H1 (cell line): ENCODE results near the gene EPHB6. TPM values are rescaled to one million over a fixed set of nuclear protein-coding genes. Genes with fewer than 3 reads are reported as not detected.

Experiments used
- CTCF ChIA-PET: fragments of 300-600 bp; sonication (Branson Sonifier 250); formaldehyde crosslinking; loops from one replicate; lab custom pipeline; 2021; ENCODE audit not compliant: partially characterized antibody; lab: Charles Lee
- POLR2A ChIA-PET: fragments of 300-600 bp; sonication (Branson Sonifier 250); formaldehyde crosslinking; loops from one replicate; lab custom pipeline; 2021; ENCODE audit warnings: inconsistent platforms; ENCODE audit not compliant: partially characterized antibody; lab: Charles Lee
- DNase-seq, 2 experiments: peaks; one replicate each; pipeline versions ENCODE4 v3.0.0 to v3.0.0-alpha.2; 2010 to 2022; ENCODE audit warnings: low spot score in 2 of 2, low read depth in 1 of 2, mixed read lengths in 1 of 2
- FAIRE-seq: peaks from 2 replicates; lab custom pipeline; 2011; peaks lifted over from hg19 to GRCh38; lab: Jason Lieb, UNC
- H2AFZ ChIP-seq: 2 replicates; pipeline ENCODE4 v1.8.1; 2012; ENCODE audit warnings: low read length, inconsistent platforms
- H2AK5ac ChIP-seq: 2 replicates; pipeline ENCODE4 v1.6.1; 2013; ENCODE audit warnings: low read depth, low read length
- H2BK120ac ChIP-seq: replicated peaks from 2 replicates; pipeline ENCODE3; 2013; ENCODE audit warnings: low read depth, low read length, inconsistent platforms
- H2BK12ac ChIP-seq: 2 replicates; pipeline ENCODE4 v1.6.1; 2013; ENCODE audit warnings: low read depth, low read length
- H2BK15ac ChIP-seq: 2 replicates; pipeline ENCODE4 v1.6.1; 2013; ENCODE audit warnings: low read length
- H2BK20ac ChIP-seq: 2 replicates; pipeline ENCODE4 v1.6.1; 2013; ENCODE audit warnings: low read length
- H2BK5ac ChIP-seq: 2 replicates; pipeline ENCODE4 v1.6.1; 2013; ENCODE audit warnings: low read depth, low read length
- H3K14ac ChIP-seq: 2 replicates; pipeline ENCODE4 v1.6.1; 2013; ENCODE audit warnings: inconsistent platforms; ENCODE audit not compliant: insufficient read length
- H3K18ac ChIP-seq: 2 replicates; pipeline ENCODE4 v1.6.1; 2013; ENCODE audit warnings: low read length; ENCODE audit errors: extremely low read depth
- H3K23ac ChIP-seq: 2 replicates; pipeline ENCODE4 v1.6.1; 2013; ENCODE audit warnings: inconsistent platforms; ENCODE audit not compliant: insufficient read length
- H3K23me2 ChIP-seq: 2 replicates; pipeline ENCODE4 v1.6.1; 2013; ENCODE audit warnings: low read depth, low read length
- H3K27ac ChIP-seq: 2 replicates; pipeline ENCODE4 v1.6.1; 2011; ENCODE audit warnings: low read depth, low read length, inconsistent platforms
- H3K27me3 ChIP-seq, 4 experiments: replicated peaks in 1 of 4; 1 replicate in 1 of 4; 2 replicates in 3 of 4; pipeline versions ENCODE4 v1.6.1 to v1.8.1; 2011 to 2013; ENCODE audit warnings: low read length in 3 of 4, mild to moderate bottlenecking in 3 of 4, inconsistent platforms in 2 of 4, mixed read lengths in 2 of 4, moderate library complexity in 1 of 4; ENCODE audit not compliant: control insufficient read depth in 3 of 4, insufficient read depth in 3 of 4; ENCODE audit errors: extremely low read depth in 1 of 4
- H3K36me3 ChIP-seq, 4 experiments: 2 replicates each; pipeline versions ENCODE4 v1.6.1 to v1.8.1; 2011 to 2013; ENCODE audit warnings: mild to moderate bottlenecking in 4 of 4, low read length in 3 of 4, moderate library complexity in 2 of 4, control low read depth in 1 of 4, inconsistent platforms in 1 of 4; ENCODE audit not compliant: insufficient read depth in 4 of 4, control insufficient read depth in 2 of 4
- H3K4ac ChIP-seq: replicated peaks from 2 replicates; pipeline ENCODE3; 2013; ENCODE audit warnings: low read length, low read depth, mixed read lengths, inconsistent platforms; ENCODE audit not compliant: insufficient read length
- H3K4me1 ChIP-seq, 4 experiments: replicated peaks in 1 of 4; 1 replicate in 1 of 4; 2 replicates in 3 of 4; pipeline versions ENCODE4 v1.6.1 to v1.8.1; 2011 to 2013; ENCODE audit warnings: low read length in 3 of 4, inconsistent platforms in 2 of 4, mixed read lengths in 1 of 4; ENCODE audit not compliant: insufficient read depth in 4 of 4, control insufficient read depth in 3 of 4
- H3K4me2 ChIP-seq, 2 experiments: 2 replicates each; pipeline versions ENCODE4 v1.6.1 to v1.8.1; 2011 to 2013; ENCODE audit warnings: low read depth in 2 of 2, low read length in 2 of 2, control low read depth in 1 of 2, inconsistent platforms in 1 of 2, mild to moderate bottlenecking in 1 of 2; ENCODE audit not compliant: insufficient read depth in 1 of 2
- H3K4me3 ChIP-seq, 4 experiments: fragments of 200-600, 300-600 bp in 1 of 4; sonication (generic), shearing (Covaris generic), sonication (Bioruptor Twin) in 1 of 4; 2 replicates each; pipeline versions ENCODE4 v1.5.1 to v1.8.1; 2011 to 2016; ENCODE audit warnings: low read length in 4 of 4, low read depth in 3 of 4, control low read depth in 2 of 4, inconsistent platforms in 2 of 4, mild to moderate bottlenecking in 2 of 4, mixed read lengths in 1 of 4, moderate library complexity in 1 of 4; ENCODE audit not compliant: insufficient read depth in 2 of 4; ENCODE audit errors: extremely low read depth in 1 of 4
- H3K56ac ChIP-seq: replicated peaks from 2 replicates; pipeline ENCODE3; 2013; ENCODE audit warnings: low read depth, mild to moderate bottlenecking, mixed read lengths, low read length, inconsistent platforms; ENCODE audit not compliant: insufficient read length
- H3K79me1 ChIP-seq: 2 replicates; pipeline ENCODE4 v1.6.1; 2013; ENCODE audit warnings: low read depth, low read length, control low read depth
- H3K79me2 ChIP-seq, 2 experiments: 2 replicates each; pipeline versions ENCODE4 v1.6.1 to v1.8.1; 2012 to 2013; ENCODE audit warnings: low read length in 2 of 2, mild to moderate bottlenecking in 2 of 2, inconsistent platforms in 1 of 2; ENCODE audit not compliant: insufficient read depth in 2 of 2, control insufficient read depth in 1 of 2
- H3K9ac ChIP-seq, 4 experiments: replicated peaks in 1 of 4; 1 replicate in 1 of 4; 2 replicates in 3 of 4; pipeline versions ENCODE4 v1.6.1 to v1.8.1; 2011 to 2013; ENCODE audit warnings: low read depth in 3 of 4, low read length in 3 of 4, control low read depth in 2 of 4, mild to moderate bottlenecking in 2 of 4, moderate library complexity in 2 of 4, inconsistent platforms in 1 of 4; ENCODE audit errors: extremely low read depth in 1 of 4
- H3K9me3 ChIP-seq, 2 experiments: 2 replicates each; pipeline versions ENCODE4 v1.6.1 to v1.8.1; 2012 to 2013; ENCODE audit warnings: mild to moderate bottlenecking in 2 of 2, moderate library complexity in 2 of 2, control low read depth in 1 of 2, inconsistent platforms in 1 of 2, low read depth in 1 of 2, low read length in 1 of 2, mixed read lengths in 1 of 2; ENCODE audit not compliant: insufficient read depth in 2 of 2
- H4K20me1 ChIP-seq, 2 experiments: replicated peaks in 1 of 2; 2 replicates each; pipeline versions ENCODE3 to v1.8.1; 2011 to 2013; ENCODE audit warnings: inconsistent platforms in 2 of 2, low read length in 2 of 2, mild to moderate bottlenecking in 1 of 2; ENCODE audit not compliant: insufficient read depth in 2 of 2, control insufficient read depth in 1 of 2
- H4K5ac ChIP-seq: 2 replicates; pipeline ENCODE4 v1.6.1; 2013; ENCODE audit warnings: low read length, low read depth, mixed read lengths, inconsistent platforms; ENCODE audit not compliant: insufficient read length
- H4K8ac ChIP-seq: 2 replicates; pipeline ENCODE4 v1.8.0; 2013; ENCODE audit warnings: mild to moderate bottlenecking, moderate library complexity, low read length, inconsistent platforms; ENCODE audit not compliant: insufficient read depth; ENCODE audit errors: extremely low read depth
- H4K91ac ChIP-seq: replicated peaks from 2 replicates; pipeline ENCODE3; 2013; ENCODE audit warnings: low read length, mixed read lengths, inconsistent platforms; ENCODE audit not compliant: insufficient read length
- BCL11A ChIP-seq, 2 experiments: IDR thresholded peaks; one replicate each; pipeline ENCODE4 v1.6.1; 2011; ENCODE audit warnings: low read depth in 2 of 2, low read length in 2 of 2, mild to moderate bottlenecking in 2 of 2
- CBX5 ChIP-seq: fragments of 300-800, 300-1000 bp; sonication (generic); IDR thresholded peaks from 2 replicates; pipeline ENCODE4 v1.7.1; 2016; ENCODE audit warnings: antibody characterized with exemption, low read length, low read depth
- CHD2 ChIP-seq: IDR thresholded peaks from 2 replicates; pipeline ENCODE4 v1.6.1; 2012; ENCODE audit warnings: low read length, improper control_type of control experiment
- EGR1 ChIP-seq: IDR thresholded peaks from 2 replicates; pipeline ENCODE4 v1.6.1; 2011; ENCODE audit warnings: low read depth, low read length, borderline replicate concordance
- EP300 ChIP-seq, 2 experiments: IDR thresholded peaks; 1 replicate in 1 of 2; 2 replicates in 1 of 2; pipeline ENCODE4 v1.6.1; 2011 to 2012; ENCODE audit warnings: low read depth in 2 of 2, low read length in 2 of 2, mild to moderate bottlenecking in 2 of 2, borderline replicate concordance in 1 of 2, inconsistent platforms in 1 of 2, moderate library complexity in 1 of 2
- EZH2 ChIP-seq: fragments of 200-600 bp; sonication (generic); IDR thresholded peaks from 2 replicates; pipeline ENCODE4 v1.7.1; 2012; ENCODE audit warnings: low read depth, mild to moderate bottlenecking, moderate library complexity, low read length, inconsistent platforms; ENCODE audit not compliant: severe bottlenecking
- HDAC6 ChIP-seq: IDR thresholded peaks from one replicate; pipeline ENCODE4 v1.7.1; 2012; ENCODE audit warnings: low read depth, mild to moderate bottlenecking, inconsistent platforms, low read length, moderate library complexity
- RBBP5 ChIP-seq: IDR thresholded peaks from 2 replicates; pipeline ENCODE4 v1.7.1; 2012; ENCODE audit warnings: low read depth, mild to moderate bottlenecking, inconsistent platforms, low read length, moderate library complexity, borderline replicate concordance
- SAP30 ChIP-seq: fragments of 300-600 bp; sonication (generic); IDR thresholded peaks from 2 replicates; pipeline ENCODE4 v1.7.1; 2012; ENCODE audit warnings: low read length, moderate library complexity, mild to moderate bottlenecking, inconsistent platforms; ENCODE audit not compliant: insufficient read depth, insufficient replicate concordance
- SIN3A ChIP-seq, 2 experiments: IDR thresholded peaks in 1 of 2; conservative IDR thresholded peaks in 1 of 2; 2 replicates each; pipeline ENCODE4 v1.6.1; 2011 to 2012; ENCODE audit warnings: low read length in 2 of 2, improper control_type of control experiment in 1 of 2, low read depth in 1 of 2, mild to moderate bottlenecking in 1 of 2
- TAF1 ChIP-seq: IDR thresholded peaks from 2 replicates; pipeline ENCODE4 v1.6.1; 2011; ENCODE audit warnings: mild to moderate bottlenecking, low read depth, low read length
- WGBS, 2 experiments: shearing (Covaris generic) in 1 of 2; methylation state at CpG; one replicate each; pipeline versions ENCODE4 v1.1.6 to v1.1.7; 2013 to 2015; ENCODE audit warnings: low lambda C conversion rate in 2 of 2, mixed read lengths in 2 of 2, inconsistent platforms in 1 of 2, low coverage in 1 of 2, missing lambda C conversion rate in 1 of 2; ENCODE audit not compliant: insufficient replicate concordance in 2 of 2, insufficient coverage in 1 of 2, insufficient read length in 1 of 2; ENCODE audit errors: extremely low coverage in 1 of 2, missing lambda C conversion rate in 1 of 2; 5-methylcytosine and 5-hydroxymethylcytosine counted together
- polyA plus RNA-seq, 7 experiments: library from polyadenylated mRNA; depleted of rRNA in 3 of 7; stranded (reverse) in 5 of 7; unstranded in 2 of 7; fragments of >200 nt in 5 of 7; fragments of 200-250 nt in 2 of 7; gene quantifications; 1 replicate in 5 of 7; 2 replicates in 1 of 7; 4 replicates in 1 of 7; pipeline versions ENCODE4 v1.2.1 to v1.2.3, GENCODE V29; 2011 to 2013; ENCODE audit warnings: missing spikeins in 2 of 7, mixed read lengths in 2 of 7
- total RNA-seq: library from RNA; stranded (reverse); fragmentation: NEBNext Ultra II Directional; extraction: Animal tissue kit (Norgen Biotek cat#: 25700); gene quantifications from 2 replicates; pipeline ENCODE4 v1.2.1, GENCODE V29; 2021

The EPHB6 gene
- total and polyA plus RNA-seq, 2 of the 8 experiments (the other 6 are each of a cell fraction or from before 2014, with no cell fraction given), result 19.7 TPM

GRCh38 chr7:142808802-142809583, 45.9 kb upstream of the EPHB6 start:
- Histone ChIP-seq H4K8ac (no peak overlapping the region), H3K4me3 (no peak overlapping the region), H4K91ac (no peak overlapping the region), H3K27ac (no peak overlapping the region), H3K79me1 (no peaks in the 10 kb centered on the region), H3K14ac (no peak overlapping the region), H2AK5ac (no peak overlapping the region), H3K18ac (no peak overlapping the region), H2BK20ac (no peak overlapping the region), H3K23me2 (no peaks in the 10 kb centered on the region), H3K36me3 (no peaks in the 10 kb centered on the region), H4K5ac (no peak overlapping the region), H3K9me3 (no peaks in the 10 kb centered on the region), H3K4me1 (peaks cover 10 to 20% (median 15%) of the 10 kb centered on the region in 4 experiments), H3K27me3 (no peaks in the 10 kb centered on the region), H2BK5ac (no peak overlapping the region), H3K23ac (no peak overlapping the region), H2BK120ac (no peak overlapping the region), H4K20me1 (no peaks in the 10 kb centered on the region), H3K56ac (no peak overlapping the region), H2AFZ (no peak overlapping the region), H3K79me2 (no peaks in the 10 kb centered on the region), H3K4ac (no peak overlapping the region), H2BK12ac (no peak overlapping the region), H2BK15ac (peak overlapping the region; percentile 65; the same call in 1 of the 2 replicates), H3K4me2 (no peak overlapping the region), H3K9ac (no peak overlapping the region)
- 92% methylated on average over 6 of the region's 6 CpGs; no CpG with 5 or more reads in 1 of the 2 experiments for WGBS, 2 experiments
- no peak for FAIRE-seq
- no peak for DNase-seq
- POLR2A ChIA-PET, result interaction anchor here (1.1 to 5.7 kb wide), 3 partner anchors 9 to 22 kb away, joined by 3 to 36 read pairs (median 5); no protein-coding TSS in a partner anchor
- CTCF ChIA-PET, result interaction anchor here (0.6 to 18.9 kb wide), 14 partner anchors 9 to 489 kb away, joined by 3 to 430 read pairs (median 8); no protein-coding TSS in a partner anchor
- TF ChIP-seq BCL11A (IDR thresholded peaks at IDR 0.05; ENCODE audit: low read depth in 2 of 2, low read length in 2 of 2) (no peak), TAF1 (no peak), SAP30 (no peak), HDAC6 (no peak), CBX5 (no peak), RBBP5 (no peak), EZH2 (no peak), CHD2 (no peak), EGR1 (no peak), SIN3A (conservative IDR thresholded peaks at IDR 0.05 in 1 of 2, IDR thresholded peaks at IDR 0.05 in 1 of 2; ENCODE audit: low read depth in 1 of 2, low read length in 2 of 2) (no peak), EP300 (IDR thresholded peaks at IDR 0.05; ENCODE audit: borderline replicate concordance in 1 of 2, low read depth in 2 of 2, low read length in 2 of 2) (no peak)
